ENCODE measurements around the gene OSCAR. TPM values are rescaled to one million over a fixed set of nuclear protein-coding genes. Genes with fewer than 3 reads are reported as not detected.

Gene OSCAR, protein sequence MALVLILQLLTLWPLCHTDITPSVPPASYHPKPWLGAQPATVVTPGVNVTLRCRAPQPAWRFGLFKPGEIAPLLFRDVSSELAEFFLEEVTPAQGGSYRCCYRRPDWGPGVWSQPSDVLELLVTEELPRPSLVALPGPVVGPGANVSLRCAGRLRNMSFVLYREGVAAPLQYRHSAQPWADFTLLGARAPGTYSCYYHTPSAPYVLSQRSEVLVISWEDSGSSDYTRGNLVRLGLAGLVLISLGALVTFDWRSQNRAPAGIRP
- under 1 TPM; 0.38 to 0.73 (median 0.56) TPM for polyA plus RNA-seq (ENCODE audit: insufficient read depth in 1 of 5, insufficient read length in 5 of 5, low replicate concordance in 1 of 5)
- long read RNA-seq, donor 1, result 0 reads
- long read RNA-seq, donor 2, result 0 reads
- long read RNA-seq, donor 3, partial matches to known transcripts, result 350 of 350 reads
- long read RNA-seq, donor 3, other reads (novel, unspliced or antisense), result 0 of 350 reads
- long read RNA-seq, donor 4, result 0 reads
- long read RNA-seq, donor 5, result 0 reads
- long read RNA-seq, donor 6, partial matches to known transcripts, result 354 of 371 reads
- long read RNA-seq, donor 6, other reads (novel, unspliced or antisense), result 17 of 371 reads
- long read RNA-seq, donor 7, partial matches to known transcripts, result 5 of 5 reads
- long read RNA-seq, donor 7, other reads (novel, unspliced or antisense), result 0 of 5 reads
- long read RNA-seq, donor 8, result 0 reads

DNA sequence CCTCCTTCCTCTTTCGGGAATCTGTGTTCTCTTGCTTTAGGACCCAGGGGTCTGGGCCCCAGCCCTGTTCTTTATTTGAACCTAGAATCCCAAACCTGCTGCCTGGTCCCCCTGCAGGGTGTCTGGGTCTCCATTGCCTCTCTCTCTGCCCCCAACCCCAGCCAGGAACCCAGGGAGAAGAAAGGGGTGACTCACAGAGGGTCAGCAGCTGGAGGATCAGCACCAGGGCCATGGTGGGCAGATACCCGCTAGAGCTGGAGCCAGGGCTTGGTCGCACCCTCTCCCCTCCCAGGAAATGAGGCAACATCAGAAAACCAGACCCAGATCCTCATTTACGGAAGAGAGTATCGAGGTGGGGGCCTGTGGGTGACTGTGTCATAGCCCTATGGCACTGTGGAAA is at the start of gene OSCAR:
TSS of gene OSCAR (minus strand) at position 243 of the 400 bp plus-strand sequence. CDS start at position 232, 11 bp downstream.
- no peak for DNase-seq

DNA sequence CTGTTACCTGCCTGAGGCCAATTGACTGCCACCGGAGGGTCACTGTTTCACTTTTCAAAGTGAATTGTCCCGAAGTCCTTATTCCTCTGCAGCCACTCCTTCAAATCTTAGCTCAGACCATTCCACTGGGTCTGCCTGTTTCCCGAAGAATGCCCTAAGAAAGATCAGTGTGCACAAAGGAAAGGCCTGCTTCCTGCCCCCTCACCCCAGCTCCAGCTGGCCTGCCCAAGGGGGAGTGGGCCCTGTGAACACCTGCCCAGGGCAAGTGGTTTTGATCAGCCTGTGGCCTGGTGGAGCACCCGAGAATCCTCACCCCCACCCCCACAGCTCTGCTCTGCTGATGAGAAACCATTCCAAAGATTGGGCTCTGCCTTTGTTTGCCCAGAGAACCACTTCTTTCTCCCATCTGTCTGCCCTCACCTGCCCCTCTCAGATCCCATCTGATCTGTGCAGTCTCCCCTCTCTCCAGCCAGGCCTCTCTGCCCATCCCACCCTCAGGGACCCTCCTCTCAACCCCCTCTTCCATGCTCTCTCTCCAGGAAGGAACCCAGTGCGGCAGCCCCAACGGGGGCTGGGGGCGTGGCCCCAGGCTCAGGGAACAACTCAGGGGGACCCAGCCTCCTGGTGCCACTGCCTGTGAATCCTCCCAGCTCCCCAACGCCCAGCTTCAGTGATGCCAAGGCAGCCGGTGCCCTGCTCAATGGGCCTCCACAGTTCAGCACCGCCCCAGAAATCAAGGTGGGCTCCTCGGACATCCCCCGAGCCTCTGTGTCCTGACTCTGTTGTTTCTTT is 48.6 kb upstream of the OSCAR start:
- DNase-seq, result no peak

DNA sequence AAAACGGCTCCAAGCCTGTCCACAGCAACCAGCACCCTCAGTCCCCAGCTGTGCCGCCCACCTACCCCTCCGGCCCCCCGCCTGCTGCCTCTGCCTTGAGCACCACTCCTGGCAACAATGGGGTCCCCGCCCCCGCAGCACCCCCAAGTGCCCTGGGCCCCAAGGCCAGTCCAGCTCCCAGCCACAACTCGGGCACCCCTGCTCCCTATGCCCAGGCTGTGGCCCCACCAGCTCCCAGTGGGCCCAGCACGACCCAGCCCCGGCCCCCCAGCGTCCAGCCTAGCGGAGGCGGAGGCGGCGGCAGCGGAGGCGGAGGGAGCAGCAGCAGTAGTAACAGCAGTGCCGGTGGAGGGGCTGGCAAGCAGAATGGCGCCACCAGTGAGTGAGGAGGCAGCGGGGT is 47.6 kb upstream of the OSCAR start:
- DNase-seq, result no peak

DNA sequence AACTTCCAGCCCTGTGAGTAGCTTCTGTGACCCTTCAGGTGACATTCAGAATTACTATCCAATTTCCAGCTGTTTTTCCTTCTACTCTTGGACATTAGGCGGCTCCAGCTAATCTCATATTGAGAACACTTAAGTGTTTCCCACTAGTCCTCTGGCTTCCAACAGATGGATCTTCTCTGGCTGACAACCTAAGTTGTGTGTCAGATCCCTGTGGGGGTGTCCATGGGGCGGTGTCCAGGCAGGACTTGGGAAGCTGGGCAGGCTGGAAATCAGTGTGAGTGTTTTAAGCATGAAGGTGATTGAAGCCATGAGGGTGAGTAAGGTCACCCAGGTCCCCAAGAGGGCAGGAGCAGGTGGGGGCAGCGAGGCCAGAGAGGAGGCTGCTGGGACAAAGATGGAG is 47.1 kb upstream of the OSCAR start:
- no peak for DNase-seq

DNA sequence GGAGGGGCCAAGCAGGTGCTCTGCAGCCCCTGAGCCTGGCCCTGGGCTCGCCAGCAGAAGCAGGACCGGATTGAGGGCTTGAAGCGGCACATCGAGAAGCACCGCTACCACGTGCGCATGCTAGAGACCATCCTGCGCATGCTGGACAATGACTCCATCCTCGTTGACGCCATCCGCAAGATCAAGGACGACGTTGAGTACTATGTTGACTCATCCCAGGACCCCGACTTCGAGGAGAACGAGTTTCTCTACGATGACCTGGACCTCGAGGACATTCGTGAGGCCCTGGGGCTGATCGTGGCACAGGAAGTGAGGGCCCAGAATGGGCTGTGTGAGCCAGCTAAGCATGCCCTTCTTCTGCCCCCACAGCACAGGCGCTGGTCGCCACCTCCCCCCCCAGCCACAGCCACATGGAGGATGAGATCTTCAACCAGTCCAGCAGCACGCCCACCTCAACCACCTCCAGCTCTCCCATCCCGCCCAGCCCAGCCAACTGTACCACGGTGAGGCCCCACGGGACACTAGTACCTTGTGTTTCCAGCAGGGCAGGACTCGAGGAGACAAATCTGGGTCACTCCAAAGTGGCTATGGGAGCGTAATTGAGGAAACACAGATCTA is 45.0 kb upstream of the OSCAR start:
- DNase-seq, result no peak

DNA sequence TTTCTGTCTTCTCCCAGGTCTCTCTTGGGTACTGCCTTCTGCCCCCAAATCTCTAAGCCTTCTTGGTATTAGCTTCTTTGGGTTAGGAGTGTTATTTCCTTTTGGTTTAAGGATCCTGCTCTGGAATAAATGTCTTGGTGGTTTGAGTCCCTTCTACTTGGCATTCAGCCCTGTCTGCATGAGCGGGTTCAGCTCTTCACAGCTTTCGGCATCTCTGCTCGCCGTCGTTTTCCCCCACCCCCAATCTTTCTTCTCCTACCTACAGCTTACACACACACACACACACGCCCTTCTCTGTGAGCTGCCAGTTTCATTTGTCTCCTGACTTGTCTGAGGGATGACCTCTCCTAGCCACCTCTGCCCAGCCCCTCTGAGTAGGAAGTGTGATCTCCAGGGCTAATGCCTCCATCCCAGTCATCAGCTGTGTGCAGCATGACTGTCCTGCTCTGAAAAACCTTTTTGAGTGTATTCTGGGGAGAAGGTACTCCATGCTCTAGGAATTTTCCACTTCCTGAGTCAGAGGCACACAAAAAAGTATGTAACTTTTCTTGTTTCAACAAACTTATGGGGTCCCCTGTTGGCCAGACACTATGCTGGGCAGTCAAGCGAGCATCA is 41.7 kb upstream of the OSCAR start:
- DNase-seq, result no peak

DNA sequence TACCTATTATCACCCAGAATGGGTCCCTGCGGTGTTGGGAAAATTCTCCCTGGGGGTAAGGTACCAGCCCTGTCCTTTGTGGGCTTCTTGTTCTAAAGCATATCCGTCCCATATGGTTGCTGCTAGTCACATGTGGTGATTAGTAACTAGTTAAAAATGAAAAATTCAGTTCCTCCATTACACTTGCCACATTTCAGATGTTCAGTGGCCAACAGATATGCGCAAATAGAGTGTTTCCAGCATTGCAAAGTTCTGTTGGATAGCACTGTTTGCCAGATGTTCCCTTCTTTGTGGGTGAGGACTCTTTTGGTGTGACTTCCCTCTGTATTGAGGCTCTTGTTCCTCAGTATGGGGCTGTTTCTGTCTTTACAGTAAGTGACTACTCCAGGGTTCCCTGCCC is 40.8 kb upstream of the OSCAR start:
- DNase-seq, result no peak

DNA sequence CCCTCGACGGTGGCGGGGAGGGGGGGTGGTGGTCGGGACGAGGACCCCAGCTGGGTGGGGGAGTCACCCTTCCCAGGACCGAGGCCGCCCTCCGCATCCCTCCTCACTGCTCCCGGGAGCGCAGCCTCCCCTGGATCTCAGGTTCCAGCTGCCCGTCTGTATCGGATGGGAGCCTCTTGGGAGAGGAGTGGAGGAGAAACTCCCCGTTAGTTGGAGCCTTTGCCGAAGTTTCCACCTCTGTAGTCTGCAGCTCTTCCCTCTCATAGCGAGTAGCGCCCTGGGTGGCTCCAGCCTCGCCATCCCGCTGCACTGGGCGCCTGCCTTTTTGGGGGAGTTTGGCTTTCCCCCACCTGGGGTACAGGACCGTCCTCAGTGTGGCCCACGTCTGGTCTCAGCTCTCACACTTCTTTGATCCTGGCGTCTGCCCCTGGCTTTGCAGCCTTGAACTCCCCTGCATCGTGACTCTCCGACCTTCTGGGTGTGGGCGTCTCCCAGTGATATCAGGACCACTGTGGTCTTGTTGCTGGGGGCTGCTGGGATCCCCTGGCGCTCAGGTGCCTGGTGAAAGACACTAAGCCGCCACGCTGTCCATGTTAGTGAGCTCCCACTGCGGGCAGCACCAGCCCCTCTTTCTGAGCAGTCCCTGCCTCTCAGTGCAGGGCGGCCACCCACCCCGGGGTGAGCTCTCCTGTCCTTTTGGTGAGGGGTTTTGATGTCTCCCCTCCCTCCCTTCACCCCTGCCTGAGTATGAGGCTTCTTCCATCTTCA is 38.1 kb upstream of the OSCAR start:
- no peak for DNase-seq

DNA sequence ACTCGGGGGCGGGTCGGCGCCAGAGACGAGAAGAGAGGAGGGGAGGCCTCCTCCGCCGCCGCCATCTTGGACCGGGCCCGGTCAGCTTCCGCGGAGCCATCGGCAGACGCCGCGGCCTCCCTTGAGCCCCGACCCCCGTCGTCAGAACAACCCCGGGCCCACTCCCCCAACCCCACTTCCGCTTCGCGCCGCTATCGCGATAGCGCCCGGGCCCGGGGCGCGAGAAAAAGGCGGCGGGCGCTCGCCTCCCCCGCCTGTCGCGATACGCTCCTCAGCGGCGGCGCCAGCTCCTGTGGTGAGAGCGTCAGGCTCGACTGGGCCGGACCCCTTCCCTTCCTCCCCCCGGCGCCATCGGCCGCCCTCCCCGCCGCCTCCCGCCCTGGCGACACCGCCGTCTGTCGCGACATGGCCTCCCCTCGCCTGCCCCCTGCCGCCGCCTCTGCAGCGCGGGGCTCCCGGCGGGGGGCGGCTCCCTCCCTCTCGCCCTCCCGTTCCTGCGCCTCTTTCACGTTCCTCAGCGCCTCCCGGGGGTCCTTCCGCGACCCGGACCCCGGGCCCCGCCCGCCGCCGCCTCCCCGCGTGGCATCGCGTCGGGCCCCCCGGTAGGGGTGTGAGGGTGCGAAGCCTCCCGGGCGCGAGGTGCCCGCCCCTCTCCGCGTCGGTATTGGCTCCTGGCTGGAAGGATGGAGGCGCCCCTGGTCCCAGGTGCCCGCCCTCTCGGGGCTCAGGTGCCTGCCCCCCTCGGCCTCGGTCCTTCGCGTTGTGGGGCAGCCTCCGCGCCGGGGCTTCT is 37.3 kb upstream of the OSCAR start, which contains the start of gene CNOT3:
TSS of gene CNOT3 (plus strand) at position 64 of the 790 bp plus-strand sequence. CDS start 5,217 bp downstream, outside the sequence.
- no peak for DNase-seq

DNA sequence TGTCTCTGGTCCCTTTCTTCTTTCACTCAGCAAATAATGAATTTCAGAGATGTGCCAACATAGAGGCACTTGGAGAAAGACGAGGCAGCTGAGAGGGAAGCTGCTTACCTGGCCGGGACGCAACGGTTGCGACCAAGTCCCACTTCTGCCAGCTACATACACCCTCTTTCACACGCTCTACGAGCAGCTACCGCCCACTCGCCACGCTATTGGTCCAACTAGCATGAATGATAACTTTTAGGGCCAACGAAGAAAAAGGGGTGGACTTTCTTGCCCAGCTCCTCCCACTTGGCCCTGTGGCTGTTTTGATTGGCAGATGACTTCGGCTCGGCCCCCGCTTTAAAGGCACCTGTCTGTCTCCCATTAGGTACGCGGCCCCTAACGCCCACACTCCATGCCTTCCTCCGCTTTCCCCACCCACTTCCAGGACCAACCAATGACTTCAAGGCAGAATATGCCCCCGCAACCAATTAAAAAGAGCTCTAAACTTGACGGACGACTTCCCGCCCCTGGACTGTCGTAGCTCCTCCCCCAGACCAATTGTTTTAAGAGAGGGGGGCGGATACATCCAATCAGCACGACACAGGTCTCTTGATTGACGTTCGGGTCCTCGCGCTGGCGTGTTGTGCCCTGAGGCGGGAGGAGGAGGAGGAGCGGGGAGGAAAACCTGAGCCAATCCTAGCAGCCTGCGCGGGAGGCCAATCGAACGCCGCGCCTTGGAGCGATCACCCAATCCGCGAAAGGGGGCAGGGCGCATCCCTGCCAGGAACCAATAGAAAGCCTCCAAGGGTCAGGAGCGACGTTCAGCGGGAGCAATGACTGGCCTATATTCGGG is 36.5 kb upstream of the OSCAR start:
- peak; percentile 100 for DNase-seq

DNA sequence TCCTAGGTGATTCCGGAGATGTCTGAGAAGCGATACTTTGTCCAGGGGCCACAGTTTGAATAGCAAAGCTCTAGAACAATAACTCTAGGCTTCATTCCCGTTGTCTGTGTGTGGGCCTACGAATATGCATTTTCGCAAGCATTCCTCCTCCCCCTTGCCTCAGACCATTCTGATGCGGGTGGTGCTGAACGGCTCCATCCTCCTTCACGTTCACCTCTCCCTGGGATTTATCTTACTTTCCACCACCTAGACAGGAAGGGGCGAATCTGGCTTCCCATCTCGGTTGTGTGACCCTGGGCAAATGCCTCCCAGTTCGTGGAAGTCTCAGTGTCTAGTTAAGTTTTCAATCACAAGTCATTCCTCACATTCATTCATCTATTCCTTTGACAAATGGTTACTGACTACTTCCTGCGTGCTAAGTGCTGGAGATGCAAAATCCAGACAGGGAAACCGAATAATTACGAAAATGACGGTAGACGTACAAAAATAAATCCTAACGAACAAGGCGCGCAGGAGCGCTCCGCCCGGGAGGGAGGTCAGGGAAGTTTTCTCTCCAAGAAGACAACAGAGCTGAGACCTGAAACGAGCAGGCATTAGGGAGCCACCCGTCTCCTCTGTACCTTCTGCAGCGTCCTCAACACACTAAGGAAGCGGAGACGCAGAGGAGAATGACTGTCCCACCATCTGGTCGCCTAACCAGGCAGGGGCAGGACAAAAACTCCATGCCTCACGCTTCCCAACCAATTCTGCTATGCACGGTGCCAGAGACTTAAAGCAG is 35.7 kb upstream of the OSCAR start:
- DNase-seq, result no peak

DNA sequence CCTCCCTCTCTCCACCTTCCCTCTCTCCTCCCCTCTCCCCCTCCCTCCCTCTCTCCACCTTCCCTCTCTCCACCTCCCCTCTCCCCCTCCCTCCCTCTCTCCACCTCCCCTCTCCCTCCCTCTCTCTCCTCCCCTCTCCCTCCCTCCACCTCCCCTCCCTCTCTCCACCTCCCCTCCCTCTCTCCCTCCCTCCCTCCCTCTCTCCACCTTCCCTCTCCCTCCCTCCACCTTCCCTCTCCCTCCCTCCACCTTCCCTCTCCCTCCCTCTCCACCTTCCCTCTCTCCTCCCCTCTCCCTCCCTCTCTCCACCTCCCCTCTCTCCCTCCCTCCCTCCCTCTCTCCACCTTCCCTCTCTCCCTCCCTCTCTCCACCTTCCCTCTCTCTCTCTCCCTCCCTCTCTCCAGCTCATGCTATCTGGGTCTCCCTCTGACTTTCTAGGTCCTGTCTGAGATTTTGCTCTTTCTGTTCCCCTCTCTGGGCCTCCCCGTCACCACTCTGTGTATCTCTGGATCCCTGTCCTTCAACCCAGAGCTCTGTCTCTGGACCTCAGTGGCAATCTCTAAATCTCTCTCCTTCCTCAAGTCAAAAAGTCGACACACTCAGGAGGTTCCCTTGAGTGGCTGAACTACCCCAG is 33.5 kb upstream of the OSCAR start:
- no peak for DNase-seq

DNA sequence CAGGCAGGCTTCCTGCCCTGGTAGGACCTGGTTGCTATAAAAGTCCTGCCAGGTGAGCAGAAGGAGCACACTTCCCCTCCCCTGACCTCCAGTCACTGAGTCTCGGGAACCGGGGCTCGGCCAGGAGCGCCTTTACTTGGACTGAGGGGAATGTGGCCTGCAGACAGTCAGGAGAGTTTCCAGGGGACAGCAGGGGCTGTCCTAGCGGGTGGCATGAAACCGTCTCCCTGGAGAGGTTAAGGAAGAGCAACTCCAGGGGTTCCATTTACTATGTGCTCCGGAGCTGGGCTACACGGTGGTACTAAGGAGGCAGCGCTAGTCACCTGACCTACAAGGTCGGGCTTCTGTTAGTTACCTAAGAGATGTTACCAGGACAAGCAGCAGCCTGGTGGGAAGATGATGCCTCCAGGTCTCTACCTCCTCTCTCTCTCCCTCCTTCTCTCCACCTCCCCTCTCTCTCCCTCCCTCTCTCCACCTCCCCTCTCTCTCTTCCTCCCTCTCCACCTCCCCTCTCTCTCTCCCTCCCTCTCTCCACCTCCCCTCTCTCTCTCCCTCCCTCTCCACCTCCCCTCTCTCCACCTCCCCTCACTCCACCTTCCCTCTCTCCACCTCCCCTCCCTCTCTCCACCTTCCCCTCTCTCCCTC is 32.8 kb upstream of the OSCAR start:
- peak; percentile 45 to 53 for DNase-seq

DNA sequence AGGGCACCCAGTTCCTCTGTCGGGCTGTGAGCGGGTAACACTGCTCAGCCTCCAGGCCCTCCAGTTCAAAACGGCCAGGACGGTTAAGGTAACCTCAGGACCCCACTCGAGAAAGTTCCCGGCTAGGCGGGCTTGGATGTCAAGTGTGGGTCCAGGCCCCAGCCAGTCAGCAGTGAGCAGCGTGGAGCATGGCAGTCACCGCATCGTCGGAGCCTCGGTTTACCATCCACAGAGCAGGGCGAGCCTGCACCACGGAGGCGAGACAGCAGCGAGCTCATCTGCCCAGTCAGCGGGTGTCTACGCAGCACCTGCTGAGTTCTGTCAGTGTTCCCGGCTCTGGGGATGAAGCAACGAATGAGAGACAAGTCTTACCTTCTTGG is 29.0 kb upstream of the OSCAR start:
- DNase-seq, result no peak

DNA sequence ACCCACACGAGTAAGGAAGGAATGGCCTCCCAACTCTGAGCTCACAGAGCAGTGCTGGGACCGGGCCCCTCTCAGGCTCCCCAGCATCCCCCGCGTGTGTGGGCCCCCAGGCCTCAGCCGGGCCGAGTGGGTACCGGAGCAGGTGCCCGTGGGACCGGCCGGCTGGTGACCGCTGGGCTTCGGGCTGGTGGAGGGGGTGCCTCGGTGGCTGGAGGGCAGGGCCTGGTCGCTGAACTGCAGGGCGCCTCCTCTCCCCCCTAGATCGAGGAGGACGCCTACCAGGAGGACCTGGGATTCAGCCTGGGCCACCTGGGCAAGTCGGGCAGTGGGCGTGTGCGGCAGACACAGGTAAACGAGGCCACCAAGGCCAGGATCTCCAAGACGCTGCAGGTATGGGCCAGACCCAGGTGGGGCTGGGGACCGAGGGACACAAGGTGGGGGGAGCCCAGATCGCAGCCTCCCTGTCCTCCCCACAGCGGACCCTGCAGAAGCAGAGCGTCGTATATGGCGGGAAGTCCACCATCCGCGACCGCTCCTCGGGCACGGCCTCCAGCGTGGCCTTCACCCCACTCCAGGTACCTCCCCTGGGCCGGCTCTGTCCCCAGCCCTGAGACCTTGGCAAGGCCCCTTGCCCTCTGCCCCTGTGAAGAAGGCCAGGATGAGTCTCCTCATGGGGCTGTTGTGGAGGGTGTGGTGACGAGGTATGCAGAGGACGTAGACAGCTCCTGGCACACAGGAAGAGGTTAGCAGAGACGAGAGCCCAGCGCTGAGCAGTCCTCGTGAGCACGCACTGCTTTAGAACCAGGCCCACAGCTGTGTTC is 28.4 kb upstream of the OSCAR start:
- DNase-seq, result no peak

DNA sequence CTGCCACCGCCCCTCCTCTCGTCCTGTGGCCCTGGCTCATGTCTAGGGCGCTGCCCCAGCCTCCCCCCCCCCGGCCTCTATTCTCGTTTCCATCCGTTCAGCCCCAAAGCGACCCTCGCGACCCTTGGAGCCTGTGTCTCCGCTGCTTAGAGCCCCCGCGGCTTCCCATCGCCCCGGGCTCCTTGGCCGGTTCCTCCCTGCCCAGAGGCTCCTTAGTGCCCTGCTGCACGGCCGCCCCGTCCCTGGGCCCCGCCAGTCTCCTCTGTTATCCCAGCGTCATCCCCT is 27.8 kb upstream of the OSCAR start:
- no peak for DNase-seq
